OCI-LY3 (cell line): ENCODE data around the gene MYOF.

Experiments used
- EZH2phosphoT487 ChIP-seq: fragments of 200-600 bp; shearing (Covaris generic); IDR thresholded peaks from 2 replicates; pipeline ENCODE4 v1.6.1; 2018; ENCODE audit warnings: antibody characterized with exemption, mixed run types, low read depth
- TF ChIP-seq, protein P1 (sequence below): fragments of 200-600, 300-600 bp; sonication (generic); IDR thresholded peaks from 2 replicates; pipeline ENCODE4 v1.5.1; 2014; ENCODE audit warnings: antibody characterized with exemption, low read length, low read depth

DNA sequence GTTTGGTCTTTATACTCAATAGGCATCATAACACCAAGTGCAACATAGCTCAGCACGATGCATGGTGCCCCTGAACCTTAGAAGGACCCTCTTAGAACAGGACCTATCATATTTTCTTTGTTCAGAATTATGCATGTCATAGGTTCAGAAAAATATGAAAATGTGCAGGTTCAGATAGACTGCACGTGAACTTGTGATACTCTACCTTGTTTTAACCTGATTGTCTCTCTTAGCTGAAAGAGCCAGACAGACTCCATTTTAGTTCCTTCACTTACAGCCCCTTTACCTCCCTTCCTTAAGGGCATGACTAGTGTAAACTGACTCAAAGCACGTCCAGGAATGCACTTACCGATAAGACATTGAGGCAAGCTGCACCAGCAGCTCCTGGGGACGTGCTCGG, 35.1 kb downstream of the MYOF start:
- TF ChIP-seq, protein P1, sequence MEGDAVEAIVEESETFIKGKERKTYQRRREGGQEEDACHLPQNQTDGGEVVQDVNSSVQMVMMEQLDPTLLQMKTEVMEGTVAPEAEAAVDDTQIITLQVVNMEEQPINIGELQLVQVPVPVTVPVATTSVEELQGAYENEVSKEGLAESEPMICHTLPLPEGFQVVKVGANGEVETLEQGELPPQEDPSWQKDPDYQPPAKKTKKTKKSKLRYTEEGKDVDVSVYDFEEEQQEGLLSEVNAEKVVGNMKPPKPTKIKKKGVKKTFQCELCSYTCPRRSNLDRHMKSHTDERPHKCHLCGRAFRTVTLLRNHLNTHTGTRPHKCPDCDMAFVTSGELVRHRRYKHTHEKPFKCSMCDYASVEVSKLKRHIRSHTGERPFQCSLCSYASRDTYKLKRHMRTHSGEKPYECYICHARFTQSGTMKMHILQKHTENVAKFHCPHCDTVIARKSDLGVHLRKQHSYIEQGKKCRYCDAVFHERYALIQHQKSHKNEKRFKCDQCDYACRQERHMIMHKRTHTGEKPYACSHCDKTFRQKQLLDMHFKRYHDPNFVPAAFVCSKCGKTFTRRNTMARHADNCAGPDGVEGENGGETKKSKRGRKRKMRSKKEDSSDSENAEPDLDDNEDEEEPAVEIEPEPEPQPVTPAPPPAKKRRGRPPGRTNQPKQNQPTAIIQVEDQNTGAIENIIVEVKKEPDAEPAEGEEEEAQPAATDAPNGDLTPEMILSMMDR: no peak
- TF ChIP-seq EZH2phosphoT487: no peak
